Renal cortex interstitium (tissue), 11 donors: Measurements from ENCODE around the gene C2orf72. TPM values are rescaled to one million over a fixed set of nuclear protein-coding genes. Genes with fewer than 3 reads are reported as not detected.

Source experiments
- DNase-seq, 11 donors: peaks; one replicate each; pipeline ENCODE4 v3.0.0-alpha.2; 2013; ENCODE audit warnings: low read depth in 9 of 11, low spot score in 4 of 11; ENCODE audit errors: extremely low read depth in 1 of 11
- polyA plus RNA-seq, 3 donors: library from polyadenylated mRNA; unstranded; fragments of 120-200 nt; gene quantifications; one replicate each; pipeline ENCODE4 v1.2.1, GENCODE V29; 2013; ENCODE audit not compliant: insufficient read length in 3 of 3

Gene C2orf72
- polyA plus RNA-seq, 3 donors: 2.7 to 6.4 (median 3.3) TPM

GRCh38 chr2:231037731-231038482, 584 bp downstream of the C2orf72 start:
- DNase-seq: no peak

GRCh38 chr2:231038483-231039293, 1.4 kb downstream of the C2orf72 start:
- no peak for DNase-seq

- no peak for DNase-seq
Measured at GRCh38 chr2:231039294-231039664, 2.0 kb downstream of the C2orf72 start.

- DNase-seq: no peak
Measured at GRCh38 chr2:231039821-231040364, 2.6 kb downstream of the C2orf72 start.

GRCh38 chr2:231041061-231041689, 3.9 kb downstream of the C2orf72 start:
- DNase-seq: no peak

- no peak for DNase-seq
Measured at GRCh38 chr2:231043796-231044195, 6.5 kb downstream of the C2orf72 start.

GRCh38 chr2:231046916-231047273, 9.6 kb downstream of the C2orf72 start:
- DNase-seq: no peak

- DNase-seq: no peak
Measured at GRCh38 chr2:231047274-231047922, 10.1 kb downstream of the C2orf72 start.

- no peak for DNase-seq
Measured at GRCh38 chr2:231047923-231048915, 10.9 kb downstream of the C2orf72 start.

- DNase-seq: no peak
Measured at GRCh38 chr2:231049286-231050017, 12.1 kb downstream of the C2orf72 start.

- DNase-seq: peak in 1 of 11 donors; percentile 33
Measured at GRCh38 chr2:231050018-231050901, 12.9 kb downstream of the C2orf72 start.

GRCh38 chr2:231051116-231051515, 13.8 kb downstream of the C2orf72 start:
- no peak for DNase-seq

GRCh38 chr2:231052494-231053451, 15.4 kb downstream of the C2orf72 start:
- peak; percentile 62 to 83 (median 76) for DNase-seq

GRCh38 chr2:231053846-231054245, 16.5 kb downstream of the C2orf72 start:
- no peak for DNase-seq
